ENCODE results near the gene SMIM41. TPM values are rescaled to one million over a fixed set of nuclear protein-coding genes. Genes with fewer than 3 reads are reported as not detected.
A peak's percentile ranks its signal among the peaks of the same experiment; 100 is the strongest.
"Not testable (repeated sequence)": the region's sequence is repeated elsewhere in the genome, so short reads cannot be mapped to it uniquely, and the experiment has no call there.

SMIM41 gene
- polyA plus RNA-seq, 3 donors, result not detected

- peaks cover 28 to 36% of the 10 kb centered on the region in 2 donors for H3K4me1 ChIP-seq (ENCODE audit: control insufficient read depth in 1 of 2, insufficient read depth in 2 of 2, low read length in 2 of 2)
- not testable (repeated sequence) for H3K9me3 ChIP-seq (replicated peaks in 1 of 2; ENCODE audit: control insufficient read depth in 1 of 2, insufficient read depth in 1 of 2, low read length in 2 of 2); H3K4me2 ChIP-seq (replicated peaks; ENCODE audit: extremely low read depth, low read length, poor library complexity, severe bottlenecking); H3K36me3 ChIP-seq (replicated peaks in 1 of 2; ENCODE audit: control insufficient read depth in 1 of 2, insufficient read depth in 2 of 2, low read length in 2 of 2); H3K4me3 Mint-ChIP-seq; H2AFZ ChIP-seq (ENCODE audit: insufficient read depth, low read depth, low read length, poor library complexity, severe bottlenecking); H3K27me3 ChIP-seq (ENCODE audit: control insufficient read depth in 2 of 2, insufficient read depth in 2 of 2, low read length in 2 of 2); H3K36me3 Mint-ChIP-seq; H4K20me1 ChIP-seq (ENCODE audit: insufficient read depth, low read length); H3K4me3 ChIP-seq (replicated peaks in 1 of 3; ENCODE audit: low read depth in 2 of 3, low read length in 3 of 3); H3K9ac ChIP-seq (ENCODE audit: insufficient read depth, low read length, poor library complexity, severe bottlenecking); H3K9me3 Mint-ChIP-seq; DNase-seq; H3K79me2 ChIP-seq (ENCODE audit: insufficient read depth, low read length)
- Mint-ChIP-seq H3K27me3 (ENCODE audit: low read depth in 3 of 3) (peaks cover 13 to 25% (median 15%) of the 10 kb centered on the region in 3 donors), H3K4me1 (peaks cover 41% of the 10 kb centered on the region), H3K27ac (peak overlapping the region; percentile 75 to 97 (median 93))
- intact Hi-C loops (cut with micrococcal nuclease), result loop anchor here in 1 of 2 donors (2.0 kb wide), 1 partner anchor 93 kb away; no protein-coding TSS in a partner anchor
- peak overlapping the region in 1 of 2 donors; percentile 65 for H3K27ac ChIP-seq (ENCODE audit: low read depth in 1 of 2, low read length in 2 of 2)
- WGBS (ENCODE audit: insufficient coverage), result 90% methylated on average over 10 of the region's 20 CpGs
These were observed 38.4 kb downstream of the SMIM41 start for GRCh38 chr12:52117806-52118475.

- peaks cover 0 to 1% (median 0%) of the 10 kb centered on the region in 7 donors for H3K9me3 Mint-ChIP-seq
- no peaks in the 10 kb centered on the region for H3K79me2 ChIP-seq (ENCODE audit: insufficient read depth, low read length)
- peaks cover 17 to 25% (median 17%) of the 10 kb centered on the region in 3 donors for H3K27me3 Mint-ChIP-seq (ENCODE audit: low read depth in 3 of 3)
- no peaks in the 10 kb centered on the region for H3K9me3 ChIP-seq (replicated peaks in 1 of 2; ENCODE audit: control insufficient read depth in 1 of 2, insufficient read depth in 1 of 2, low read length in 2 of 2)
- H3K27ac Mint-ChIP-seq, result peak overlapping the region; percentile 90 to 97 (median 94)
- WGBS (ENCODE audit: insufficient coverage), result 25% methylated on average over 18 of the region's 23 CpGs
- intact Hi-C loops (cut with micrococcal nuclease), result loop anchor here (2.0 to 5.0 kb wide), 3 partner anchors 32 to 95 kb away; no protein-coding TSS in a partner anchor
- H3K36me3 Mint-ChIP-seq, result no peaks in the 10 kb centered on the region
- no peaks in the 10 kb centered on the region for H3K36me3 ChIP-seq (replicated peaks in 1 of 2; ENCODE audit: control insufficient read depth in 1 of 2, insufficient read depth in 2 of 2, low read length in 2 of 2)
- peak overlapping the region; percentile 49 for H3K4me2 ChIP-seq (replicated peaks; ENCODE audit: extremely low read depth, low read length, poor library complexity, severe bottlenecking)
- peak; percentile 60 to 70 (median 69) for DNase-seq
- peak overlapping the region; percentile 63 for H2AFZ ChIP-seq (ENCODE audit: insufficient read depth, low read depth, low read length, poor library complexity, severe bottlenecking)
- peak overlapping the region in 1 of 3 experiments; percentile 51 for H3K4me3 ChIP-seq (replicated peaks in 1 of 3; ENCODE audit: low read depth in 2 of 3, low read length in 3 of 3)
- peaks cover 28 to 36% of the 10 kb centered on the region in 2 donors for H3K4me1 ChIP-seq (ENCODE audit: control insufficient read depth in 1 of 2, insufficient read depth in 2 of 2, low read length in 2 of 2)
- H3K4me1 Mint-ChIP-seq, result peaks cover 41% of the 10 kb centered on the region
- H3K9ac ChIP-seq (ENCODE audit: insufficient read depth, low read length, poor library complexity, severe bottlenecking), result peak overlapping the region; percentile 32
- TF ChIP-seq CTCF (IDR thresholded peaks at IDR 0.05), result peak; percentile 64
- peak overlapping the region; percentile 65 to 81 for H3K27ac ChIP-seq (ENCODE audit: low read depth in 1 of 2, low read length in 2 of 2)
- H3K4me3 Mint-ChIP-seq, result peak overlapping the region; percentile 52 to 71
- no peaks in the 10 kb centered on the region for H4K20me1 ChIP-seq (ENCODE audit: insufficient read depth, low read length)
- no peaks in the 10 kb centered on the region for H3K27me3 ChIP-seq (ENCODE audit: control insufficient read depth in 2 of 2, insufficient read depth in 2 of 2, low read length in 2 of 2)
These were observed 40.1 kb downstream of the SMIM41 start for GRCh38 chr12:52119398-52120254.

All from CD14-positive monocyte (primary cell).